Activated naive CD4-positive, alpha-beta T cell treated with anti-CD3 and anti-CD28 coated beads, Interleukin-2, amount 50 U/mL, for 16 hours (primary cell): Measurements from ENCODE around the gene MOB2.
A peak's percentile ranks its signal among the peaks of the same experiment; 100 is the strongest.
"Not testable (repeated sequence)": the region's sequence is repeated elsewhere in the genome, so short reads cannot be mapped to it uniquely, and the experiment has no call there.

ENCODE experiments used
- DNase-seq: peaks from one replicate; pipeline ENCODE4 v3.0.0-alpha.2; 2020

The MOB2 gene

GRCh38 chr11:1517117-1518005 lies 30.8 kb upstream of the MOB2 start:
- no peak for DNase-seq

- DNase-seq, result no peak
These were observed 29.9 kb upstream of the MOB2 start for GRCh38 chr11:1516273-1517067.

- DNase-seq, result peak; percentile 76
These were observed 28.8 kb upstream of the MOB2 start for GRCh38 chr11:1515082-1516060.

GRCh38 chr11:1514336-1515061 lies 27.9 kb upstream of the MOB2 start:
- DNase-seq, result no peak

- DNase-seq, result no peak
These were observed 27.0 kb upstream of the MOB2 start for GRCh38 chr11:1513326-1514296.

GRCh38 chr11:1512531-1513258 lies 26.1 kb upstream of the MOB2 start:
- DNase-seq, result not testable (repeated sequence)

DNA sequence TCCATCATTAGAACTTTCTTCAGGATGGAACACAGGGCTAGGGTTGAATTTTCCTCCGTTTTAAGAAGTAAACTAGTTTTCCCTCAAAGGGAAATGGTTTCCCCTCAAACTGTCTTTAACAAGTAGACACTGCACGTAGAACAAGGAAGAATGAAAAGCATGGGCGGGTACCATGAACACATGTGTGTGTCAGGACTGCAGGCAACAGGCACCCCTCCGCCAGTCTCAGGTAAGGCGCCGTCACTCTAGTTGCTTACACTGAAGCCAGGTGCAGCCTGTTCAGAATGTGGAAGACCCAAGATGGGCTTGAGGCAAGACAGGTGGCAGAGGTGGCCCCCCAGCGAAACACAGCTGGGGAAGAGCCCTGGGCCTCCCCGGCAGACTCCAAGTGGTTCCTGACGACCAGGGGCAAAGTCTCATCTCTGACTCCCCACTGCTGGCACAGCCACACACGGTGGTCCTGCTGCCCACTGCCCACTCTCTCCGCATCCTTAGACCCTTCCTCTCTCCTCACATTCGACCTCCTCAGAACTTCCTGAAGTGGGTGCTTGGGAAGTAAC lies 25.4 kb upstream of the MOB2 start:
- DNase-seq, result no peak

DNA sequence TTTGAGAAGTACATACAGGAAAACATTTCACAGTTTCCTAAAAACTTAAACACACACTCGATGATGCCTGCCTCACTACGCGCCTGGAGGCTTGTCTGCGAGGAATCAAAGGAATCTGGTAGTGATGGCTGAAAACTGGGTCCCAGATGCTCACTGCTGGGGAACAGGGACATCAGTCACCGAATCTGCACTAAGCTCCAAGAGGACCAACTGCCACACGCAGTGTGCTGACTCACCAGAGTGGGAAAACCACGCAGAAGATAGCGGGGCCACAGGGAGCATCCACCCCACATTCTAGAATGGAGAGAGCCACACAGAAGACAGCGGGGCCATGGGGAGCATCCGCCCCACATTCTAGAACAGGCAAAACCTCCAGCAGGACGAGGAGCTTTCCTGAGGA lies 24.3 kb upstream of the MOB2 start:
- no peak for DNase-seq

DNA sequence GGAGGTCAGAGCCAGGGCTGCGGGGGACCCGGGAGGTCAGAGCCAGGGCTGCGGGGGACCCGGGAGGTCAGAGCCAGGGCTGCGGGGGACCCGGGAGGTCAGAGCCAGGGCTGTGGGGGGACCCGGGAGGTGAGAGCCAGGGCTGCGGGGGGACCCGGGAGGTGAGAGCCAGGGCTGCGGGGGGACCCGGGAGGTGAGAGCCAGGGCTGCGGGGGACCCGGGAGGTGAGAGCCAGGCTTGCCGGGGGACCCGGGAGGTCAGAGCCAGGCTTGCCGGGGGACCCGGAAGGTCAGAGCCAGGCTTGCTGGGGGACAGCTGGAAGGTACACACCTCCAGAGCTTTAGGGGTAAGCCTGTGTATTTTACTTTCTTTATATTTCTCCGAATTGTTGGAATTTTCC lies 23.8 kb upstream of the MOB2 start:
- not testable (repeated sequence) for DNase-seq

DNA sequence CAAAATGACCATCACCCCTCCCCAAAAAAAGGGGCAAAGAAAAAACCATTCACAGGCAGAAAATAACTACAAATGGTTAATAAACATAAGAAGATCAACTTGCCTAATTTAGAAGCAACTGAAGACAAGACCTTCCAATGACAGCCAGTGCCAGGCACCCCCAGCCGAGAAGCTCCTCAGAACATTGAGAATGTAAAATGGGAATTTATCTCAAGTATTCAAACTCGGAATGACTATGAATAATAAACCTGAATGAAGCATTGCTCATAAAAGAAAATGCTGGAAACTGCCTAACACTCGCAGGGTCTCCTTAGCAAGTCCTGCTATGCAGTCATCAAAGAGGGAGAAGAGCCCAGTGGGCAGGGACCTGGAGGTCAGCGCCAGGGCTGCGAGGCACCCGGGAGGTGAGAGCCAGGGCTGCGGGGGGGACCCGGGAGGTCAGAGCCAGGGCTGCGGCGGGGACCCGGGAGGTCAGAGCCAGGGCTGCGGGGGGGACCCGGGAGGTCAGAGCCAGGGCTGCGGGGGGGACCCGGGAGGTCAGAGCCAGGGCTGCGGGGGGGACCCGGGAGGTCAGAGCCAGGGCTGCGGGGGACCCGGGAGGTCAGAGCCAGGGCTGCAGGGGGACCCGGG lies 23.2 kb upstream of the MOB2 start:
- DNase-seq, result no peak

DNA sequence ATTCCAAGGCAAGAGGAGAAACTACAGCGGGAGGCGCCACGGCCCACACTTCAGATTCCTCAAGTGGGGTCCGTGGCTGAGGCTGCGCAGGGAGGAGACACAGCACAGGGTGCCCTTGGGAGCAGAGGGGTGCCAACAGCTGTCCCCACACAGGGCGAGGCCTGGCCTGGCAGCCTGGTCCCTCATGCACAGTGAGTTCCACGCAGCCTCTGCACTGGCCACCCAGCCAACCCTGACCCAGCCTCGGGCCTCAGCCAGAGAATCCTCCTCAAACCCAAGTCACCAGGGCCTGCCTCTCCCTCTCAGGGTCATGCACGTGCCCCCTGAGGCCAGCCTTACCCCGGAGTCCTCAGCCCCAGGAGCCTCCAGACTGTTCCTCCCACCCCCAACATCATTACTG lies 22.4 kb upstream of the MOB2 start:
- DNase-seq, result no peak

- no peak for DNase-seq
These were observed 21.9 kb upstream of the MOB2 start for GRCh38 chr11:1508491-1508891.

DNA sequence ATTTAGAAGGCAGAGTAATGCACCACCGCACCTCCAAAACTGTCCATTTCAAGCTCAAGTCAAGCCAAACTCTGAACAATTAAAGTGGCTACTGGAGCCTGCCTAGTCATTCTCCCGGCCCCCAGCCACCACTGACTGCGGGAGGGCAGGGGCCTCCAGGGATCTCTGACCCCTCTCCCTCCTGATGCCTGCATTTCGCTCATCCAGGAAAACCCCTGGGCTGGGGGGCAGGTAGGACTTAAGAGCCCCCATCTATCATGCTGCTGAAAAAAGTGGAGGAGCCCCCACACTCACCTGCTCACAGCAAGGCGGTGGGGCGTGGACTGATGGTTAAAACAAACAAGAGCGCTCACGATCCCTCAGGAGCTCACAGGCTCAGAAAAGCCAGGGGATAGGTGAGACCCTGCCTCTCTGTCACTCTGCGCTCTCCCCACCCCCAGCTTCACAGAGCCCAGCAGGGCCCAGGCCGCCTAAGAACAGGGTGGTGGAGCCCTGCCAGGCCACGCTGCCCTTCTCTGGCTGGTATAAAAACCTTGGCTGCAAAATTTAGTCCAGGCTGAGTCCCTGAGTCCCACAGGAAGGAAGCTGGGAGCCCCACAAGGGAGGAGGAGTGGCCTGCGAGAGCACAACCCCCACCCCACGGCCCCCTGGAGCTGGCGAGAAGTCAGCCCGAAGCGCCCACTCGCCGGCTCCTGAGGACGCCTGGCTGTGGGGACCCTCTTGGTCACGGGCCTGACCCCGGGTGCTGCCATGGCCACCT lies 21.0 kb upstream of the MOB2 start:
- no peak for DNase-seq

DNA sequence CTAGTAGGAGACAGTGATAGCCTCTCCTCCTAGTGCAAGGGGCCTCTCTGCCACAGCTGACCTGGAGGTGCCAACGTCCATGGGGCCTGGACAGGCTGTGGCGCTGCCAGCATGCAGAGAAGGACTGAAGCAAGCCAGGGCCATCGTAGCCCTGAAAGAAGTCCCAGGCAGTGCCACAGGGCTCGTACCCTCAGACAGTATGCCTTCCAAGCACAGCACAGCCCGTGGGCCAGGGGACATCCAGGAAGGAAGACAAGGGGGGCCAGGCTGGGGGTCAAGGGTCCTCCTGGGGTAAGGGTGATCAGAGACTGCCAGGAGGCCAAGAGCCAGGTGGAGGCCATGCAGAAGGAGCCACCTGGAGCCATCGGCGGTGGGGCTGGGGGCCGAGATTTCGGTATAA lies 20.4 kb upstream of the MOB2 start:
- no peak for DNase-seq

DNA sequence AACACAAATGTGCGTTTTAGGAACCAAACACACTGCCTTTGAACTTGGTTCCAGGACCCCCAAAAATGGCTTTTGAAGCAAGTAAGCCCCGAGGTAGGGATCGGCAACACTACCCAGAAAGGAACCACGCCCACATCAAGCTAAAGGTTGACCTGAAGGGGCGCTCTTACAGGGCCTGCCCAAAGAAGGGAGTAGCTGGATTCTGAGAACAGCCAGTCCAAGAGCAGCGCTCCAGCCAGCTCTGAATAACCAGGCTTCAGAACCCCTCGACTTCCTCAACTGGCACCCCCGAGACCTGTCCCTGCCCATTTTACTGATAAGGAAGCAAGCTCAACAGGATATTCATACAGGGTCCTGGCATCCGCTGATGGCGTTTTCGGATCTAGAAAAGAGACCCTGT lies 18.9 kb upstream of the MOB2 start:
- no peak for DNase-seq

- no peak for DNase-seq
These were observed 18.2 kb upstream of the MOB2 start for GRCh38 chr11:1504581-1505290.

DNA sequence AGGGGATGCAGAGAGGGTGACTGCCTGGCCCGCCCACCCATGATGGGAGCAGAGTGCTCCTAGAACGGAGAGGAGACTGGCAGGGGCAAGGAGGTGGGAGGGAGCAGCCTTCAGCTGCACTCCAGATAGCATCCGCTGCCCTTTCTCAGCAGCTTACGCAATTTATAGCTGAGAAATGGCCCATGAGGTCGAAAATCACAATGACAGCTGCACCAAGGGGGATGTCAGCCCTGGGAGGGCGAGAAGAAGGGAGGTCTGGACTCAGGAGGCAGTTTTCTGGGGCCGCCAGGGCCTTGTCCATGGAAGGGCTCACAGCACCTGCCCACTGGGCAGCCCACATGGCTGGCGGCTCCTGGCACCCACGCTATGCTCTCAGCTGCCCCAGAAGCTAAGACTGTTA lies 17.6 kb upstream of the MOB2 start:
- no peak for DNase-seq

DNA sequence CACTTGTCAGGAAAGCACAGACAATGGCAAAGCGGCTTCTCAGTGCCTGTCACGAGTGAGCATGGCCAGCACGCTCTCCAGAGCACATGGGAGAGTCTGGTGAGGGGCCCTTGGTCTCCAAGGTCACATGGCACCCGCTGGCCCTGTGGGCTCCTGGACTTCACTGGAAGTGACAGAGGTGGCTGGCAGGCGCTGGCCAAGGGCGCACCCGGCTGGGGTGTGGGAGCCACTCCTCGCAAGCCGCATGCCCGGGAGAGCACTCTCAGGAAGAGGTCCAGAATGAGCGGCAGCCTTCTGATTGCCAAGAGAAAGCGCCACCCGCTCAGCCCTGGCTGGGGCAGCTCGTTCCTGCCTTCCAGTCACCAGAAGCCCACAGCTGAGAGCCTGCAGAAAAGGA lies 17.1 kb upstream of the MOB2 start:
- DNase-seq, result no peak
